ENCODE measurements around the gene RIPK1. TPM values are rescaled to one million over a fixed set of nuclear protein-coding genes. Genes with fewer than 3 reads are reported as not detected.

Gene RIPK1
- total and polyA plus RNA-seq, 10 of the 15 experiments (the other 5 are each of a cell fraction or from before 2014, with no cell fraction given) = 1.6 to 11.2 (median 6.3) TPM

DNA sequence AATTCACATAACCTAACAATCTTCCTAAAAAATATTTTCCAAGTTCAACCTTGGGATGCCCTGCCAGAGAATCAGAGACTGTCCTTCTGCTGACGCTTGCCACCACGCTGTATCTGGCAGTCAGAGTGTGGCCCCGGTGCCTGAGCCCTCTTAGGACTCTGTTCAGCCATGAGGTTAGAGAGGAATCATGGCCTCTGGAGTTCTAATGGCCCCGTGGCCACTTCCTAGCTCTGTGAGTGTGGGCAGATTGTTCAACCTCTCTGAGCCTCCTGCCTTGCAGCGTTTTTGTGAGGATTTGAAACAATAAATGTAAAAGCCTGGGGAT, 52.4 kb downstream of the RIPK1 start:
- in situ Hi-C loops (cut with MboI) = no loop called here
- Histone ChIP-seq H3K79me2 (ENCODE audit: control insufficient read depth, insufficient read depth, low read length) (no peaks in the 10 kb centered on the region), H3K4me3 (no peak overlapping the region), H3K9ac (ENCODE audit: control insufficient read depth, insufficient read depth, low read length) (no peak overlapping the region), H3K27me3 (replicated peaks in 1 of 2; ENCODE audit: control insufficient read depth in 2 of 2, insufficient read depth in 2 of 2, low read length in 1 of 2) (no peaks in the 10 kb centered on the region), H3K36me3 (ENCODE audit: control insufficient read depth in 2 of 2, insufficient read depth in 2 of 2, low read length in 1 of 2) (no peaks in the 10 kb centered on the region), H2AFZ (ENCODE audit: control insufficient read depth, low read depth, low read length) (no peak overlapping the region), H3K4me1 (ENCODE audit: control insufficient read depth, insufficient read depth, low read length) (peaks cover 13% of the 10 kb centered on the region; the same call in 1 of the 2 replicates), H3K27ac (ENCODE audit: control insufficient read depth, insufficient read depth) (no peak overlapping the region), H3K4me2 (ENCODE audit: control insufficient read depth, insufficient read depth) (no peak overlapping the region), H3K9me3 (replicated peaks; ENCODE audit: control insufficient read depth, insufficient read depth, low read length) (no peaks in the 10 kb centered on the region), H4K20me1 (ENCODE audit: control insufficient read depth, insufficient read depth) (no peaks in the 10 kb centered on the region)
- BruUV-seq (replicated peaks) = no TSS peak
- FAIRE-seq (no peak), DNase-seq (ENCODE audit: low read depth, low spot score) (no peak), ATAC-seq (no peak)
- 87% methylated on average over 5 of the region's 5 CpGs for WGBS (ENCODE audit: insufficient coverage, insufficient replicate concordance, low lambda C conversion rate, missing lambda C conversion rate)
- intact Hi-C loops (cut with micrococcal nuclease; ENCODE audit: unreplicated experiment) = no loop called here
- ChIA-PET POLR2A (interaction anchor here (0.6 kb wide), 3 partner anchors 39 to 291 kb away, joined by 3 to 6 read pairs (median 4); no protein-coding TSS in a partner anchor), CTCF (interaction anchor here (1.0 to 3.2 kb wide), 3 partner anchors 45 to 382 kb away, joined by 3 to 16 read pairs (median 7); no protein-coding TSS in a partner anchor), RAD21 (ENCODE audit: unreplicated experiment) (no interaction called here), SMC1A (ENCODE audit: uncharacterized antibody, unreplicated experiment) (interaction anchor here (1.6 kb wide), 1 partner anchor 55 kb away, joined by 3 read pairs; no protein-coding TSS in a partner anchor)
- TF ChIP-seq, protein P1, sequence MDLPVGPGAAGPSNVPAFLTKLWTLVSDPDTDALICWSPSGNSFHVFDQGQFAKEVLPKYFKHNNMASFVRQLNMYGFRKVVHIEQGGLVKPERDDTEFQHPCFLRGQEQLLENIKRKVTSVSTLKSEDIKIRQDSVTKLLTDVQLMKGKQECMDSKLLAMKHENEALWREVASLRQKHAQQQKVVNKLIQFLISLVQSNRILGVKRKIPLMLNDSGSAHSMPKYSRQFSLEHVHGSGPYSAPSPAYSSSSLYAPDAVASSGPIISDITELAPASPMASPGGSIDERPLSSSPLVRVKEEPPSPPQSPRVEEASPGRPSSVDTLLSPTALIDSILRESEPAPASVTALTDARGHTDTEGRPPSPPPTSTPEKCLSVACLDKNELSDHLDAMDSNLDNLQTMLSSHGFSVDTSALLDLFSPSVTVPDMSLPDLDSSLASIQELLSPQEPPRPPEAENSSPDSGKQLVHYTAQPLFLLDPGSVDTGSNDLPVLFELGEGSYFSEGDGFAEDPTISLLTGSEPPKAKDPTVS (IDR thresholded peaks at IDR 0.05; ENCODE audit: low read depth, low read length) = no peak
- TF ChIP-seq, protein P2, sequence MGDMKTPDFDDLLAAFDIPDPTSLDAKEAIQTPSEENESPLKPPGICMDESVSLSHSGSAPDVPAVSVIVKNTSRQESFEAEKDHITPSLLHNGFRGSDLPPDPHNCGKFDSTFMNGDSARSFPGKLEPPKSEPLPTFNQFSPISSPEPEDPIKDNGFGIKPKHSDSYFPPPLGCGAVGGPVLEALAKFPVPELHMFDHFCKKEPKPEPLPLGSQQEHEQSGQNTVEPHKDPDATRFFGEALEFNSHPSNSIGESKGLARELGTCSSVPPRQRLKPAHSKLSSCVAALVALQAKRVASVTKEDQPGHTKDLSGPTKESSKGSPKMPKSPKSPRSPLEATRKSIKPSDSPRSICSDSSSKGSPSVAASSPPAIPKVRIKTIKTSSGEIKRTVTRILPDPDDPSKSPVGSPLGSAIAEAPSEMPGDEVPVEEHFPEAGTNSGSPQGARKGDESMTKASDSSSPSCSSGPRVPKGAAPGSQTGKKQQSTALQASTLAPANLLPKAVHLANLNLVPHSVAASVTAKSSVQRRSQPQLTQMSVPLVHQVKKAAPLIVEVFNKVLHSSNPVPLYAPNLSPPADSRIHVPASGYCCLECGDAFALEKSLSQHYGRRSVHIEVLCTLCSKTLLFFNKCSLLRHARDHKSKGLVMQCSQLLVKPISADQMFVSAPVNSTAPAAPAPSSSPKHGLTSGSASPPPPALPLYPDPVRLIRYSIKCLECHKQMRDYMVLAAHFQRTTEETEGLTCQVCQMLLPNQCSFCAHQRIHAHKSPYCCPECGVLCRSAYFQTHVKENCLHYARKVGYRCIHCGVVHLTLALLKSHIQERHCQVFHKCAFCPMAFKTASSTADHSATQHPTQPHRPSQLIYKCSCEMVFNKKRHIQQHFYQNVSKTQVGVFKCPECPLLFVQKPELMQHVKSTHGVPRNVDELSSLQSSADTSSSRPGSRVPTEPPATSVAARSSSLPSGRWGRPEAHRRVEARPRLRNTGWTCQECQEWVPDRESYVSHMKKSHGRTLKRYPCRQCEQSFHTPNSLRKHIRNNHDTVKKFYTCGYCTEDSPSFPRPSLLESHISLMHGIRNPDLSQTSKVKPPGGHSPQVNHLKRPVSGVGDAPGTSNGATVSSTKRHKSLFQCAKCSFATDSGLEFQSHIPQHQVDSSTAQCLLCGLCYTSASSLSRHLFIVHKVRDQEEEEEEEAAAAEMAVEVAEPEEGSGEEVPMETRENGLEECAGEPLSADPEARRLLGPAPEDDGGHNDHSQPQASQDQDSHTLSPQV (IDR thresholded peaks at IDR 0.05) = no peak
- no peak for TF ChIP-seq ASH2L (IDR thresholded peaks at IDR 0.05; ENCODE audit: borderline replicate concordance, low read depth)
- TF ChIP-seq JUNB (IDR thresholded peaks at IDR 0.05) = no peak
- TF ChIP-seq, protein P3, sequence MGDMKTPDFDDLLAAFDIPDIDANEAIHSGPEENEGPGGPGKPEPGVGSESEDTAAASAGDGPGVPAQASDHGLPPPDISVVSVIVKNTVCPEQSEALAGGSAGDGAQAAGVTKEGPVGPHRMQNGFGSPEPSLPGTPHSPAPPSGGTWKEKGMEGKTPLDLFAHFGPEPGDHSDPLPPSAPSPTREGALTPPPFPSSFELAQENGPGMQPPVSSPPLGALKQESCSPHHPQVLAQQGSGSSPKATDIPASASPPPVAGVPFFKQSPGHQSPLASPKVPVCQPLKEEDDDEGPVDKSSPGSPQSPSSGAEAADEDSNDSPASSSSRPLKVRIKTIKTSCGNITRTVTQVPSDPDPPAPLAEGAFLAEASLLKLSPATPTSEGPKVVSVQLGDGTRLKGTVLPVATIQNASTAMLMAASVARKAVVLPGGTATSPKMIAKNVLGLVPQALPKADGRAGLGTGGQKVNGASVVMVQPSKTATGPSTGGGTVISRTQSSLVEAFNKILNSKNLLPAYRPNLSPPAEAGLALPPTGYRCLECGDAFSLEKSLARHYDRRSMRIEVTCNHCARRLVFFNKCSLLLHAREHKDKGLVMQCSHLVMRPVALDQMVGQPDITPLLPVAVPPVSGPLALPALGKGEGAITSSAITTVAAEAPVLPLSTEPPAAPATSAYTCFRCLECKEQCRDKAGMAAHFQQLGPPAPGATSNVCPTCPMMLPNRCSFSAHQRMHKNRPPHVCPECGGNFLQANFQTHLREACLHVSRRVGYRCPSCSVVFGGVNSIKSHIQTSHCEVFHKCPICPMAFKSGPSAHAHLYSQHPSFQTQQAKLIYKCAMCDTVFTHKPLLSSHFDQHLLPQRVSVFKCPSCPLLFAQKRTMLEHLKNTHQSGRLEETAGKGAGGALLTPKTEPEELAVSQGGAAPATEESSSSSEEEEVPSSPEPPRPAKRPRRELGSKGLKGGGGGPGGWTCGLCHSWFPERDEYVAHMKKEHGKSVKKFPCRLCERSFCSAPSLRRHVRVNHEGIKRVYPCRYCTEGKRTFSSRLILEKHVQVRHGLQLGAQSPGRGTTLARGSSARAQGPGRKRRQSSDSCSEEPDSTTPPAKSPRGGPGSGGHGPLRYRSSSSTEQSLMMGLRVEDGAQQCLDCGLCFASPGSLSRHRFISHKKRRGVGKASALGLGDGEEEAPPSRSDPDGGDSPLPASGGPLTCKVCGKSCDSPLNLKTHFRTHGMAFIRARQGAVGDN (IDR thresholded peaks at IDR 0.05) = no peak
- TF ChIP-seq, protein P4, sequence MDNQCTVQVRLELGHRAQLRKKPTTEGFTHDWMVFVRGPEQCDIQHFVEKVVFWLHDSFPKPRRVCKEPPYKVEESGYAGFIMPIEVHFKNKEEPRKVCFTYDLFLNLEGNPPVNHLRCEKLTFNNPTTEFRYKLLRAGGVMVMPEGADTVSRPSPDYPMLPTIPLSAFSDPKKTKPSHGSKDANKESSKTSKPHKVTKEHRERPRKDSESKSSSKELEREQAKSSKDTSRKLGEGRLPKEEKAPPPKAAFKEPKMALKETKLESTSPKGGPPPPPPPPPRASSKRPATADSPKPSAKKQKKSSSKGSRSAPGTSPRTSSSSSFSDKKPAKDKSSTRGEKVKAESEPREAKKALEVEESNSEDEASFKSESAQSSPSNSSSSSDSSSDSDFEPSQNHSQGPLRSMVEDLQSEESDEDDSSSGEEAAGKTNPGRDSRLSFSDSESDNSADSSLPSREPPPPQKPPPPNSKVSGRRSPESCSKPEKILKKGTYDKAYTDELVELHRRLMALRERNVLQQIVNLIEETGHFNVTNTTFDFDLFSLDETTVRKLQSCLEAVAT (IDR thresholded peaks at IDR 0.05) = no peak
- TF ChIP-seq, protein P5, sequence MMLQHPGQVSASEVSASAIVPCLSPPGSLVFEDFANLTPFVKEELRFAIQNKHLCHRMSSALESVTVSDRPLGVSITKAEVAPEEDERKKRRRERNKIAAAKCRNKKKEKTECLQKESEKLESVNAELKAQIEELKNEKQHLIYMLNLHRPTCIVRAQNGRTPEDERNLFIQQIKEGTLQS (IDR thresholded peaks at IDR 0.05; ENCODE audit: borderline replicate concordance, extremely low read depth, low read depth, low read length) = no peak
- TF ChIP-seq HDAC2 (IDR thresholded peaks at IDR 0.05) = no peak
- TF ChIP-seq DPF2 (IDR thresholded peaks at IDR 0.05) = no peak
- TF ChIP-seq SMC3 (IDR thresholded peaks at IDR 0.05; ENCODE audit: borderline replicate concordance, low read length) = no peak
- no peak for TF ChIP-seq ATF7 (IDR thresholded peaks at IDR 0.05; ENCODE audit: low read depth)
- no peak for TF ChIP-seq FOXK2 (IDR thresholded peaks at IDR 0.05)

Measured in GM12878 (cell line).